Esophagus muscularis mucosa (tissue), 4 donors: Measurements from ENCODE around the gene NETO1.

Experiments used
- EP300 ChIP-seq: sonication (generic); formaldehyde crosslinking; IDR thresholded peaks from one replicate; pipeline ENCODE4 v1.6.1; 2017; ENCODE audit warnings: antibody characterized with exemption
- POLR2AphosphoS5 ChIP-seq, 2 donors: sonication (generic); formaldehyde crosslinking; IDR thresholded peaks; one replicate each; pipeline ENCODE4 v1.6.1; 2017; ENCODE audit warnings: antibody characterized with exemption in 2 of 2
- TF ChIP-seq, protein P1 (sequence below), 3 experiments: fragments of 200-600 bp in 2 of 3; fragments of 450-650 bp in 1 of 3; sonication (generic) in 2 of 3; IDR thresholded peaks; one replicate each; pipeline ENCODE4 v1.5.1; 2017 to 2019; ENCODE audit warnings: antibody characterized with exemption in 3 of 3, mild to moderate bottlenecking in 2 of 3, moderate library complexity in 1 of 3

DNA sequence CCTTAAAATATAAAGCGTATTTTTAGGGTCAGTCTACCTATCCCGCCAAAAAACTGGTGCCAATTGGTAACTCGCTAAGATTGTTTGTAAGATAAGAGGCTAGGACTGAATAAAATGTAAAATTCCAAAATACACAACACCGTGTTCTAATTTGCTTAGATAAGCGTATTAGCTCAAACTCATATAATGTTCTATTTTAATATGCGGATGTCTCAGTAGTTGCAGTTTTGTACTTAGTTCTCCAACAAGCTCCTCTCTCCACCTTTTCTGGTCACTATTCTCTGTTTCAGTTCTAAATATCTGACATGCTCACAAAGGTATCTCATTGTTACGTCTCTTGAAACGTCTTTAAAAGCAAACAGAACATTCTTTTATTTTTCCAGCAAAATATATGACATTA is 24.0 kb downstream of the NETO1 start:
- TF ChIP-seq, protein P1, sequence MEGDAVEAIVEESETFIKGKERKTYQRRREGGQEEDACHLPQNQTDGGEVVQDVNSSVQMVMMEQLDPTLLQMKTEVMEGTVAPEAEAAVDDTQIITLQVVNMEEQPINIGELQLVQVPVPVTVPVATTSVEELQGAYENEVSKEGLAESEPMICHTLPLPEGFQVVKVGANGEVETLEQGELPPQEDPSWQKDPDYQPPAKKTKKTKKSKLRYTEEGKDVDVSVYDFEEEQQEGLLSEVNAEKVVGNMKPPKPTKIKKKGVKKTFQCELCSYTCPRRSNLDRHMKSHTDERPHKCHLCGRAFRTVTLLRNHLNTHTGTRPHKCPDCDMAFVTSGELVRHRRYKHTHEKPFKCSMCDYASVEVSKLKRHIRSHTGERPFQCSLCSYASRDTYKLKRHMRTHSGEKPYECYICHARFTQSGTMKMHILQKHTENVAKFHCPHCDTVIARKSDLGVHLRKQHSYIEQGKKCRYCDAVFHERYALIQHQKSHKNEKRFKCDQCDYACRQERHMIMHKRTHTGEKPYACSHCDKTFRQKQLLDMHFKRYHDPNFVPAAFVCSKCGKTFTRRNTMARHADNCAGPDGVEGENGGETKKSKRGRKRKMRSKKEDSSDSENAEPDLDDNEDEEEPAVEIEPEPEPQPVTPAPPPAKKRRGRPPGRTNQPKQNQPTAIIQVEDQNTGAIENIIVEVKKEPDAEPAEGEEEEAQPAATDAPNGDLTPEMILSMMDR (IDR thresholded peaks at IDR 0.05): no peak
- TF ChIP-seq EP300 (no peak), POLR2AphosphoS5 (IDR thresholded peaks at IDR 0.05) (no peak)
